Measurements from ENCODE around the gene EFCC1. TPM values are rescaled to one million over a fixed set of nuclear protein-coding genes. Genes with fewer than 3 reads are reported as not detected.
A peak's percentile ranks its signal among the peaks of the same experiment; 100 is the strongest.

Gene EFCC1
- total RNA-seq, 1 donor = 9.2 TPM

DNA sequence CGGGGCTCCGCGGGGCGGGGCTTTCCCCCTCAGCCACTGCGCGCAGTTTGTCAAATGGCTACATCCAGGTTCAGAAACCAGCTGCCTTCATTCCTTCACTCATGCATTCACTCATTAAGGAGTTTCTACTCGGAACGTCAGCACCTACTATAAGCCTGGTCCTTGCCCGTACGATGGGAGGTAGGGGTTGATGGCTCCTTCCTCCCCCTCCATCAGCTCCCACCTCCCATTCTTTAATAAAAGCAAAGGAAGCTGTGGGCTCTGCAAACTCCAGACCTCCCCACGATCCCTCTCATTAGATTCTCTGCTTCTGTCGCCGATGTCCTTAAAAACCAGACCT lies 7.0 kb upstream of the EFCC1 start:
- no peak for DNase-seq (ENCODE audit: low read depth in 2 of 3, low spot score in 2 of 3)

- no peak for DNase-seq (ENCODE audit: low read depth in 2 of 3, low spot score in 2 of 3)
These were observed 6.2 kb upstream of the EFCC1 start for GRCh38 chr3:128994581-128995546.

GRCh38 chr3:128995737-128996136 lies 5.4 kb upstream of the EFCC1 start:
- no peak for DNase-seq (ENCODE audit: low read depth in 2 of 3, low spot score in 2 of 3)

GRCh38 chr3:128996200-128996599 lies 4.9 kb upstream of the EFCC1 start:
- DNase-seq (ENCODE audit: low read depth in 2 of 3, low spot score in 2 of 3) = no peak

DNA sequence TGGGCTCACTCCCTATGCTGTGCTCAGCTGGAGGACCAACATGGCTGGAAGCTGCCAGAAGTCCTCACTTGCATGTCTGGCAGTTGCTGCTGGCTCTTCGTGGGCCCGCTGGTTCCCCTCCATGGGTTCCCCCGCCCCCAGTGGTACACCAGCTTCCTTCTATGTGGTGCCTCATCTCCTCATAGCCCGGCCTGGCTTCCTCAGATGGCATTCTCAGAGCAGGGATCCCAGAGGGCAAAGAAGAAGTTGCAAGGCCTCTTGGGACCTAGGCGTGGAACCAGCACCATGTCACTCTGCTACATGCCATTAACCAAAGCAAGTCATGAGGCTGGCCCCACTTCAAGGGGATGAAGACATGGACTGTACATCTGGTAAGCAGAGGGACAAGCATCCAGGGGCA lies 4.4 kb upstream of the EFCC1 start:
- peak in 1 of 3 donors; percentile 46 for DNase-seq (ENCODE audit: low read depth in 2 of 3, low spot score in 2 of 3)

DNA sequence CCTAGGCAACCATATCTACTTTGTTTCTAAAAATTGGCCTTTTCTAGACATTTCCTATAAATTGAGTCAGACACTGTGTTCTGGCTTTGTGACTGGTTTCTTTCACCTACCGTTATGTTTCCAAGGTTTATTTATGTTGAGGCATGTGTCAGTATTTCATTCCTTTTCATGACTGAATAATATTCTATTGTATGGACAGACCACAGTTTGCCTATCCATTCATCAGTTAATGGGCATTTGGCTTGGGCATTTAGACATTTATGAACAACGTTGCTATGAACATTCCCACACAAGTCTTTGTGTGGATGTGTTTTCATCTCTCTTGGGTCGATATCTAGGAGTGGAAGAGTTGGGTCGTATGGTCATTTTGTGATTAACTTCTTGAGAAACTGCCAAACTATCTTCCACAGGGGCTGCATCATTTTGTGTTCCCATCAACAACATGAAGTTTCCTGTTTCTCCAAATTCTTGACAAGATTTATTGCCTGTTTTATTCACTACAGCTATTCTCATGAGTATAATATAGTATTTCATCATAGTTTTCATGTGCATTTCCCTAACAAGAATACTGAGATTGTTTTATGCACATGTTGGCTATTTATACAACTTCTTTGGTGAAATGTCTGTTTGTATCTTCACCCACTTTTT lies 3.5 kb upstream of the EFCC1 start:
- peak in 1 of 3 donors; percentile 24 for DNase-seq (ENCODE audit: low read depth in 2 of 3, low spot score in 2 of 3)

DNA sequence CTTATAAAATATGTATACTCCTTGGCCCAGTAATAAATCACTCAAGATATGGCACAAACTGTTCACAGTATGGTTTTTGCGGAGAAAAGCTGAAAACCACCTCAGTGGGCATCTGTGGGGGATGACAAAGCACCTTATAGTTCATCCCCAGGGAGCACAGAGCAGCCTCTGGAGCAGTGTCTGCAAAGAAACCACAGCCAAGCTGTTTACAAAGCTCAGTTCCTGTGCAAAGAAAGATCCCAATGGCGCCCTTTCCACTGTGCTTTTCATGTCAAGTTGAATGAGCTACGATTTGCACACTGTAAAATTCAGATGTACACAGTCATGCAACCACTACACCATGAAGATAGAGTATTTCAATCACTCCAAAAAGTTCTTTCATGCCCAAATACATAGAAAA lies 2.5 kb upstream of the EFCC1 start:
- DNase-seq (ENCODE audit: low read depth in 2 of 3, low spot score in 2 of 3) = peak in 1 of 3 donors; percentile 25

DNA sequence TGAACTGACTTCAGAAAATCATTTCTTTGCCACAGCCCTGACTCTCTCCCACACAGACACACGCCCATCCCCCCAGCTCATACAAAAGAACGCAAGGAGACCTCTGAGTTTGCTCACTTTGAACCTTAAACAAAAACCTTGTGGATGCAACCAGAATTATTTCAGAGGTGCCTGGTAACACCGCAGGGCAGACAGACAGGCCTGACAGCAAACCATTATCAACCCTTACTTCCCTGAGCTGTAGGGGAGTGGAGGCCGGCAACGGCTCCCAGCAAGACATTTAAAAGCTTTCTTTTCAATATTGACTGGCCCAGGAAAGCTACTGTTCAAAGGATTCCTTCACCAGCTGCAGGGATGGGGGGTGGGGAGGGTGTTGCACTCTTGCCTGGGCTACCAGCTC lies 2.0 kb upstream of the EFCC1 start:
- DNase-seq (ENCODE audit: low read depth in 2 of 3, low spot score in 2 of 3) = peak in 1 of 3 donors; percentile 19

DNA sequence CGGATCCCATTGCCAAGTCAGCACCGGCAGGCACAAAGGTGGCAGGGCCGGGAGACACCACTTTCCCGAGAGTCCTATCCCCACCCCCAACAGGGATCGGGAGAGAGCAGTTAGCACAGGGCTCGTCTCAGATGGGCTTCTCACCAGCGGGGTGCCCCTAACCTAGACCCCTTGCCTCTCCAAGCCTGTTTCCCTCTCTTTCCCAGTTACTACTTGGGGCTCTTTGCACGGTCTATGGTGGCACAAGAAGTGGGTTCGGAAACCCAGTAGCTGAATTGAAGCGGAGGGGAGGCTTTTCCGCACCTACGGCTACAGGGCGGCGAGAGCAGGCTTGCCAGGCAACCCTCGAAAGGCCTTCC lies 383 bp upstream of the EFCC1 start:
- DNase-seq (ENCODE audit: low read depth in 2 of 3, low spot score in 2 of 3) = no peak

GRCh38 chr3:129001806-129002572 lies 885 bp downstream of the EFCC1 start:
- DNase-seq (ENCODE audit: low read depth in 2 of 3, low spot score in 2 of 3) = peak in 2 of 3 donors; percentile 46 to 56

GRCh38 chr3:129002573-129003569 lies 1.8 kb downstream of the EFCC1 start:
- no peak for DNase-seq (ENCODE audit: low read depth in 2 of 3, low spot score in 2 of 3)

- DNase-seq (ENCODE audit: low read depth in 2 of 3, low spot score in 2 of 3) = peak in 2 of 3 donors; percentile 52 to 55
These were observed 2.5 kb downstream of the EFCC1 start for GRCh38 chr3:129003578-129004112.

DNA sequence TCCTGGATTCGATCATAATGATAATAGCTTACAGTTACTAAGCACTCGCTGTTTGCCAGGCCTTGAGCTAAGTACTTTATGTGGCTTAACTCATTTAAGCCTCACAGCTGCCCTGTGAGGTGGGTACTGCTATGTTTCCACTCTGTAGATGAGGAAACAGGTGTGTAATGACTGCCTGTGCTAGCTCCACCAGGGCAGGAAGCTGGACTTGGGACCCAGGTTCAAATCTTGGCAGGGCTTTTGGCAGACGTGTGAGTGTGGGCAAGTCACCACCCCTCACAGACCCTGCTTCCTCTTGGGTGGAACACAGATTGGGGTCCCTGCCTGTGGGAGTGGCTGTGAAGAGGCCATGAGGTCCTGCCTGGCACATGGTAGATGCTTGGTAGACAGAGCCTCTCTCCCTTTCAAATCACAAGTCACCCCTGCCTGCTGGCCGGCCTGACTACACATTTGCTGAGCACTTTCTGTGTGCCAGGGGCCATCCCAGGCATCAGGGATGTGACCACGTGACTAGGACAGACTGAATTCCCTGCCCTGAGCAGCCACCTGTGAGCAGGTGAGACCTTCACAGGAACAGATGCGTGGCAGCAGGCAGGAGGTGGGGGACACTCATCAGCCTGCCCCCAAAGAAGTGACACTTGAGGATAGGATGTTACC lies 3.7 kb downstream of the EFCC1 start:
- no peak for DNase-seq (ENCODE audit: low read depth in 2 of 3, low spot score in 2 of 3)

DNA sequence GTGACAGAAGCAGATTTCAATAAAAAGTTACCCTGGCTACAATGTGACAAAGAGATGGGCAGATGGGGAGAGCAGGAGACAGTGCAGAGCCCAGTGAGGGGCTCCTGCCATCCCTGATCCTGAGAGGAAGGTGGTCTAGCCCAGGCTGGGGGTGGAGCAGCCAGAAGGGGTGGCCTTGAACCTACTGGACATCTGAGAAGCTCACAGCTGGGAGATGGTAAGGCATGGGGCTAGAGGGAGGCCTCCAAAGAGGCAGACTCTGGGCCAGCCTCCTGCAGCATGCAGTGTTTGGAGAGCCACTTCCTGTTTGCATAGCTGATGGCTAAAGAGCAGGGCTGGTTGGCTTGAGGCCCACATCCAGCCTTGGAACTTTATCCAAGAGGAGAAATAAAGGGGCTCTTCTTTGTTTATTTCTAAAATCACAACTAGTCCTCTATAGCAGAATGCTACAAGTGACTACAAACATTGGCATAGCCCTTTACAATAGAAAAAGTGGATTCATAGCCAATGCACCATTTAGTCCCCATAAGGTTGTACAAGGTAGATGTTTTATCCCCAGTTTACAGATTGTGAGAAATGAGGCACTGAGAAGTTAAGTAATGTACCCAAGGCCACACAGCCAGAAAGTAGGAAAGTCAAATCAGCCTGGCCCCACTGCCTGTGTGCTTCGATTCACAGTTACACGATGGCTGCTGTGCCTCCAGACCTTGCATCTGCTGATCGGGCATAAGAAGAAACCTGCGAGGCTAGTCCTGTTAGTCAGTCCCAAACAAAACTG lies 4.6 kb downstream of the EFCC1 start:
- no peak for DNase-seq (ENCODE audit: low read depth in 2 of 3, low spot score in 2 of 3)

DNA sequence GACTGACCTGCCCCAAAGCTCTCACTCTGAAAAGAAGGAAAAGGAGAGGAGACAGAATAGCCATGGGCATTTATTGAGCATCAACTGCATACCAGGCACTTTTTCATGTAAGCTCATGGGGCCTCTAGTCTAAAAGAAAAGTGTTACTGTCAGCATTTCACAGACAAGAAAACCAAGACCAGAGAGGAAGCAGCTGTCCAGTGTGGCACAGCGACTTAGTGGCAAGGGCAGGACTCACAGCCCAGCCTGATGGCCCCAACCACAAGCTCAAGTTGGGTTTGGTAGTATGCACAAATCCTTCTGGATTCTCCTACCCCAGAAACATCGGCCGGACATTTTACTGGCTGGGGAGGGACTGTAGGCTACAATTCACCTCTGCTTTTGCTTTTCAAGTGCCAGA lies 5.8 kb downstream of the EFCC1 start:
- no peak for DNase-seq (ENCODE audit: low read depth in 2 of 3, low spot score in 2 of 3)

DNA sequence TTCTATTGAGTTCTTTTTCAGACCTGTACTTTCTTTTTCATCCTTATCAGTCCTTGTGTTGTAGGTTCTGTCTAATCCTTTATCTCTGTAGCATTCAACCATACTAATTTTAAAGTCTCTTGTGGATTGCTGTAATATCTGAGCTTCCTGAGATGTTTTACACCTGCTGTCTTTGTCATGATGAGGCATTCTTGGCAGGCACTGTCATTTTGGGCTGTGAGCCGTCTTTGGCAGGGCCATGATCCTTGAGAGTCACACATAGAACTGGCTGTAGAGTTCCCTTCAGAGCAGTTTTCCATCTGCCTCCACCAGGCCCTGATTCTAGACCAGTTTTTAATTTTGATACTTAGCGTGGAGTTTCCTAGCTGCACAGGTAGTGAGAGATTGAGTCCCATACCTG lies 6.7 kb downstream of the EFCC1 start:
- no peak for DNase-seq (ENCODE audit: low read depth in 2 of 3, low spot score in 2 of 3)

- DNase-seq (ENCODE audit: low read depth in 2 of 3, low spot score in 2 of 3) = no peak
These were observed 8.2 kb downstream of the EFCC1 start for GRCh38 chr3:129009266-129009665.

DNA sequence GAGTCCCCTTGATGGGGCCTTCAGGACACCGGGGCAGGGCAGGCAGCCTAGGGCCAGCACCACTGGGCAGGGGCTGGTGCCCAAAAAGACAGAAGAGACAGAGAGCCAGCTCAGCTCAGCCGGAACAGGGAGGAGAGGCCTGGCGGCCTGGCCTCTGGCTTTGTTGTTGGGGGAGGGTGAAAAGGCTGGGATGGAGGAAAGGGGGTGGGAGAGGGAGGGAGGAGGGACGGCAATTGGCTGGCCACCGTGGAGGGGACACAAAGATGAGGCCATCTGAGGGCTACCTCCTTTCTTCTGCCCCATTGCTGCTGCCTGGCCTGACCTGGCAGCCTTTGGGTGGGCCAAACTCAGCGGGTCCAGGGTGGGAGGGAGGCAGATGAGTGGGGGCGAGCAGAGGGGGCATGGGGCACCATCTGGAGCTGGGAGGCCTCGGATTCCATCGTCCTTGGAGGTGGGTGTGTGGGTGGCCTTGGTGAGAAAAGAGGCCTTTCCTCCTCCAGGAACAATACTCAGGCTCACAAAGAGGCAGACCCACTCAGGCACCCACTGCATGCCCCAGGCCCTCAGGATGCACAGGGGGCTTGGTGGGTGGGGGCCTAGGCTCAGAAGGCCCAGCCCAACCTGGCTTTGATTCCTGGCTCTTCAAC lies 9.3 kb downstream of the EFCC1 start:
- no peak for DNase-seq (ENCODE audit: low read depth in 2 of 3, low spot score in 2 of 3)
